ENCODE measurements around the gene NFATC1.

- TF ChIP-seq CTCF (conservative IDR thresholded peaks at IDR 0.05) (no peak), ZFX (IDR thresholded peaks at IDR 0.05) (no peak)
These were observed 43.3 kb downstream of the NFATC1 start for GRCh38 chr18:79438898-79439627.

Measured in C4-2B (cell line).